ENCODE results near the gene CADM2. TPM values are rescaled to one million over a fixed set of nuclear protein-coding genes. Genes with fewer than 3 reads are reported as not detected.

CADM2 gene
- total and polyA plus RNA-seq, 2 experiments from 2014 or later = 13.3 to 47.5 TPM

DNA sequence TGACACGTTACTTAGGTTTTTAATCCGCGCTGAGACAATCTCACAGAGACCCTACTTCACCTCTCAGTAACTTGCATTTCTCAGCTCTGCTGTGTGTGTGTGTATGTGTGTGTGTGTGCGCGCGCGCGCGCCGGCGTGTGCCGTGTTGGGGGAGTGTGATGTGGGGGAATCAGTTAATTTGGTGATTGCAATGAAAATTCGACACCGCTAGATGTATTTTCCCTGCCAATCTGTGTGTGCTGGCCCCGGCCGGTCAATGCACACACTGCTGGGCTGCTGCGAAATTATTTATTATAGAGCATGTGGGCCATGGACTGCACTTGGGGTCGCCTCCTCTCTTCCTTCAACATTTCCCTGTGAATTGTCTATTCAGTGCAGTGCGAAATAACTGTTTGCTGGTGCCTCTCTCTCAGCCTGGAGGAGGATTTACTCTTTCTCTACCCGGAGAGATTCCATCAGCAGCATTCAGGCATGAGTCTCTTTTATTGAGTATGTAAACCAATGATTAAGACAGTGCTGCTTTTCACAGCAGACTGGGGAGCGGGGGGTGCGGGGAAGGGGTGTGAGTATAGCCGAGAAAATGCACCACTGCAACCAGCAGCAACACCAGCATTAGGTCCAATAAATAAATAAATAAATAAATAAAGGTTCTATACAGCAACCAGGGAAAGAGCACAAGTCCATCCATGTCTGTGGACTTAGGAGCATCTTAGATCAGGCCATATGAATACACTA, 2.9 kb downstream of the CADM2 start:
- DNase-seq (ENCODE audit: low spot score) (no peak), ATAC-seq (no peak)
- H3K27ac Mint-ChIP-seq = no peak overlapping the region
- Histone ChIP-seq H3K27ac (ENCODE audit: low read depth) (no peak overlapping the region), H3K4me2 (peak overlapping the region; percentile 94), H3F3A (replicated peaks; ENCODE audit: low read depth) (no peaks in the 10 kb centered on the region), H3K9me2 (ENCODE audit: insufficient read depth) (no peaks in the 10 kb centered on the region), H4K20me1 (replicated peaks; ENCODE audit: insufficient read depth) (no peaks in the 10 kb centered on the region), H3K4me1 (ENCODE audit: insufficient read depth) (peaks cover 52% of the 10 kb centered on the region), H2AFZ (no peak overlapping the region), H3K79me2 (replicated peaks; ENCODE audit: insufficient read depth) (peaks cover 63% of the 10 kb centered on the region), H3K4me3 (peak overlapping the region; percentile 87), H3K36me3 (ENCODE audit: insufficient read depth) (no peaks in the 10 kb centered on the region), H3K27me3 (ENCODE audit: insufficient read depth) (no peaks in the 10 kb centered on the region)
- H3K27me3 Mint-ChIP-seq (ENCODE audit: insufficient read depth, low read depth, poor library complexity) = peaks cover 4% of the 10 kb centered on the region
- H3K9me3 Mint-ChIP-seq = no peaks in the 10 kb centered on the region
- no peaks in the 10 kb centered on the region for H3K36me3 Mint-ChIP-seq (ENCODE audit: low read depth)
- peak overlapping the region; percentile 92 for H3K4me3 Mint-ChIP-seq
- peaks cover 59% of the 10 kb centered on the region for H3K4me1 Mint-ChIP-seq
- TF ChIP-seq, protein P1, sequence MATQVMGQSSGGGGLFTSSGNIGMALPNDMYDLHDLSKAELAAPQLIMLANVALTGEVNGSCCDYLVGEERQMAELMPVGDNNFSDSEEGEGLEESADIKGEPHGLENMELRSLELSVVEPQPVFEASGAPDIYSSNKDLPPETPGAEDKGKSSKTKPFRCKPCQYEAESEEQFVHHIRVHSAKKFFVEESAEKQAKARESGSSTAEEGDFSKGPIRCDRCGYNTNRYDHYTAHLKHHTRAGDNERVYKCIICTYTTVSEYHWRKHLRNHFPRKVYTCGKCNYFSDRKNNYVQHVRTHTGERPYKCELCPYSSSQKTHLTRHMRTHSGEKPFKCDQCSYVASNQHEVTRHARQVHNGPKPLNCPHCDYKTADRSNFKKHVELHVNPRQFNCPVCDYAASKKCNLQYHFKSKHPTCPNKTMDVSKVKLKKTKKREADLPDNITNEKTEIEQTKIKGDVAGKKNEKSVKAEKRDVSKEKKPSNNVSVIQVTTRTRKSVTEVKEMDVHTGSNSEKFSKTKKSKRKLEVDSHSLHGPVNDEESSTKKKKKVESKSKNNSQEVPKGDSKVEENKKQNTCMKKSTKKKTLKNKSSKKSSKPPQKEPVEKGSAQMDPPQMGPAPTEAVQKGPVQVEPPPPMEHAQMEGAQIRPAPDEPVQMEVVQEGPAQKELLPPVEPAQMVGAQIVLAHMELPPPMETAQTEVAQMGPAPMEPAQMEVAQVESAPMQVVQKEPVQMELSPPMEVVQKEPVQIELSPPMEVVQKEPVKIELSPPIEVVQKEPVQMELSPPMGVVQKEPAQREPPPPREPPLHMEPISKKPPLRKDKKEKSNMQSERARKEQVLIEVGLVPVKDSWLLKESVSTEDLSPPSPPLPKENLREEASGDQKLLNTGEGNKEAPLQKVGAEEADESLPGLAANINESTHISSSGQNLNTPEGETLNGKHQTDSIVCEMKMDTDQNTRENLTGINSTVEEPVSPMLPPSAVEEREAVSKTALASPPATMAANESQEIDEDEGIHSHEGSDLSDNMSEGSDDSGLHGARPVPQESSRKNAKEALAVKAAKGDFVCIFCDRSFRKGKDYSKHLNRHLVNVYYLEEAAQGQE (IDR thresholded peaks at IDR 0.05; ENCODE audit: unreplicated experiment) = no peak
- TF ChIP-seq ZNF114 (CRISPR knock-in tag; IDR thresholded peaks at IDR 0.05) (no peak), CREB1 (CRISPR knock-in tag; IDR thresholded peaks at IDR 0.05; ENCODE audit: low read depth) (no peak), STAT1 (IDR thresholded peaks at IDR 0.05; ENCODE audit: unreplicated experiment) (no peak), ZNF331 (CRISPR knock-in tag; IDR thresholded peaks at IDR 0.05; ENCODE audit: low read depth) (no peak), EZH2phosphoT487 (IDR thresholded peaks at IDR 0.05; ENCODE audit: unreplicated experiment) (no peak), POLR2AphosphoS5 (IDR thresholded peaks at IDR 0.05; ENCODE audit: low read depth) (no peak), NANOG (IDR thresholded peaks at IDR 0.05; ENCODE audit: borderline replicate concordance) (no peak), JUNB (IDR thresholded peaks at IDR 0.05; ENCODE audit: unreplicated experiment) (no peak), EZH2 (IDR thresholded peaks at IDR 0.05; ENCODE audit: low read depth, unreplicated experiment) (no peak)
- TF ChIP-seq, protein P2, sequence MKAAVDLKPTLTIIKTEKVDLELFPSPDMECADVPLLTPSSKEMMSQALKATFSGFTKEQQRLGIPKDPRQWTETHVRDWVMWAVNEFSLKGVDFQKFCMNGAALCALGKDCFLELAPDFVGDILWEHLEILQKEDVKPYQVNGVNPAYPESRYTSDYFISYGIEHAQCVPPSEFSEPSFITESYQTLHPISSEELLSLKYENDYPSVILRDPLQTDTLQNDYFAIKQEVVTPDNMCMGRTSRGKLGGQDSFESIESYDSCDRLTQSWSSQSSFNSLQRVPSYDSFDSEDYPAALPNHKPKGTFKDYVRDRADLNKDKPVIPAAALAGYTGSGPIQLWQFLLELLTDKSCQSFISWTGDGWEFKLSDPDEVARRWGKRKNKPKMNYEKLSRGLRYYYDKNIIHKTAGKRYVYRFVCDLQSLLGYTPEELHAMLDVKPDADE (IDR thresholded peaks at IDR 0.05) = no peak
- TF ChIP-seq, protein P3, sequence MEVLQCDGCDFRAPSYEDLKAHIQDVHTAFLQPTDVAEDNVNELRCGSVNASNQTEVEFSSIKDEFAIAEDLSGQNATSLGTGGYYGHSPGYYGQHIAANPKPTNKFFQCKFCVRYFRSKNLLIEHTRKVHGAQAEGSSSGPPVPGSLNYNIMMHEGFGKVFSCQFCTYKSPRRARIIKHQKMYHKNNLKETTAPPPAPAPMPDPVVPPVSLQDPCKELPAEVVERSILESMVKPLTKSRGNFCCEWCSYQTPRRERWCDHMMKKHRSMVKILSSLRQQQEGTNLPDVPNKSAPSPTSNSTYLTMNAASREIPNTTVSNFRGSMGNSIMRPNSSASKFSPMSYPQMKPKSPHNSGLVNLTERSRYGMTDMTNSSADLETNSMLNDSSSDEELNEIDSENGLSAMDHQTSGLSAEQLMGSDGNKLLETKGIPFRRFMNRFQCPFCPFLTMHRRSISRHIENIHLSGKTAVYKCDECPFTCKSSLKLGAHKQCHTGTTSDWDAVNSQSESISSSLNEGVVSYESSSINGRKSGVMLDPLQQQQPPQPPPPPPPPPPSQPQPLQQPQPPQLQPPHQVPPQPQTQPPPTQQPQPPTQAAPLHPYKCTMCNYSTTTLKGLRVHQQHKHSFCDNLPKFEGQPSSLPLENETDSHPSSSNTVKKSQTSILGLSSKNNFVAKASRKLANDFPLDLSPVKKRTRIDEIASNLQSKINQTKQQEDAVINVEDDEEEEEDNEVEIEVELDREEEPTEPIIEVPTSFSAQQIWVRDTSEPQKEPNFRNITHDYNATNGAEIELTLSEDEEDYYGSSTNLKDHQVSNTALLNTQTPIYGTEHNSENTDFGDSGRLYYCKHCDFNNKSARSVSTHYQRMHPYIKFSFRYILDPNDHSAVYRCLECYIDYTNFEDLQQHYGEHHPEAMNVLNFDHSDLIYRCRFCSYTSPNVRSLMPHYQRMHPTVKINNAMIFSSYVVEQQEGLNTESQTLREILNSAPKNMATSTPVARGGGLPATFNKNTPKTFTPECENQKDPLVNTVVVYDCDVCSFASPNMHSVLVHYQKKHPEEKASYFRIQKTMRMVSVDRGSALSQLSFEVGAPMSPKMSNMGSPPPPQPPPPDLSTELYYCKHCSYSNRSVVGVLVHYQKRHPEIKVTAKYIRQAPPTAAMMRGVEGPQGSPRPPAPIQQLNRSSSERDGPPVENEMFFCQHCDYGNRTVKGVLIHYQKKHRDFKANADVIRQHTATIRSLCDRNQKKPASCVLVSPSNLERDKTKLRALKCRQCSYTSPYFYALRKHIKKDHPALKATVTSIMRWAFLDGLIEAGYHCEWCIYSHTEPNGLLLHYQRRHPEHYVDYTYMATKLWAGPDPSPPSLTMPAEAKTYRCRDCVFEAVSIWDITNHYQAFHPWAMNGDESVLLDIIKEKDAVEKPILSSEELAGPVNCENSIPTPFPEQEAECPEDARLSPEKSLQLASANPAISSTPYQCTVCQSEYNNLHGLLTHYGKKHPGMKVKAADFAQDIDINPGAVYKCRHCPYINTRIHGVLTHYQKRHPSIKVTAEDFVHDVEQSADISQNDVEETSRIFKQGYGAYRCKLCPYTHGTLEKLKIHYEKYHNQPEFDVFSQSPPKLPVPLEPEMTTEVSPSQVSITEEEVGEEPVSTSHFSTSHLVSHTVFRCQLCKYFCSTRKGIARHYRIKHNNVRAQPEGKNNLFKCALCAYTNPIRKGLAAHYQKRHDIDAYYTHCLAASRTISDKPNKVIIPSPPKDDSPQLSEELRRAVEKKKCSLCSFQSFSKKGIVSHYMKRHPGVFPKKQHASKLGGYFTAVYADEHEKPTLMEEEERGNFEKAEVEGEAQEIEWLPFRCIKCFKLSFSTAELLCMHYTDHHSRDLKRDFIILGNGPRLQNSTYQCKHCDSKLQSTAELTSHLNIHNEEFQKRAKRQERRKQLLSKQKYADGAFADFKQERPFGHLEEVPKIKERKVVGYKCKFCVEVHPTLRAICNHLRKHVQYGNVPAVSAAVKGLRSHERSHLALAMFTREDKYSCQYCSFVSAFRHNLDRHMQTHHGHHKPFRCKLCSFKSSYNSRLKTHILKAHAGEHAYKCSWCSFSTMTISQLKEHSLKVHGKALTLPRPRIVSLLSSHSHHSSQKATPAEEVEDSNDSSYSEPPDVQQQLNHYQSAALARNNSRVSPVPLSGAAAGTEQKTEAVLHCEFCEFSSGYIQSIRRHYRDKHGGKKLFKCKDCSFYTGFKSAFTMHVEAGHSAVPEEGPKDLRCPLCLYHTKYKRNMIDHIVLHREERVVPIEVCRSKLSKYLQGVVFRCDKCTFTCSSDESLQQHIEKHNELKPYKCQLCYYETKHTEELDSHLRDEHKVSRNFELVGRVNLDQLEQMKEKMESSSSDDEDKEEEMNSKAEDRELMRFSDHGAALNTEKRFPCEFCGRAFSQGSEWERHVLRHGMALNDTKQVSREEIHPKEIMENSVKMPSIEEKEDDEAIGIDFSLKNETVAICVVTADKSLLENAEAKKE (CRISPR knock-in tag; IDR thresholded peaks at IDR 0.05) = no peak
- TF ChIP-seq, protein P4, sequence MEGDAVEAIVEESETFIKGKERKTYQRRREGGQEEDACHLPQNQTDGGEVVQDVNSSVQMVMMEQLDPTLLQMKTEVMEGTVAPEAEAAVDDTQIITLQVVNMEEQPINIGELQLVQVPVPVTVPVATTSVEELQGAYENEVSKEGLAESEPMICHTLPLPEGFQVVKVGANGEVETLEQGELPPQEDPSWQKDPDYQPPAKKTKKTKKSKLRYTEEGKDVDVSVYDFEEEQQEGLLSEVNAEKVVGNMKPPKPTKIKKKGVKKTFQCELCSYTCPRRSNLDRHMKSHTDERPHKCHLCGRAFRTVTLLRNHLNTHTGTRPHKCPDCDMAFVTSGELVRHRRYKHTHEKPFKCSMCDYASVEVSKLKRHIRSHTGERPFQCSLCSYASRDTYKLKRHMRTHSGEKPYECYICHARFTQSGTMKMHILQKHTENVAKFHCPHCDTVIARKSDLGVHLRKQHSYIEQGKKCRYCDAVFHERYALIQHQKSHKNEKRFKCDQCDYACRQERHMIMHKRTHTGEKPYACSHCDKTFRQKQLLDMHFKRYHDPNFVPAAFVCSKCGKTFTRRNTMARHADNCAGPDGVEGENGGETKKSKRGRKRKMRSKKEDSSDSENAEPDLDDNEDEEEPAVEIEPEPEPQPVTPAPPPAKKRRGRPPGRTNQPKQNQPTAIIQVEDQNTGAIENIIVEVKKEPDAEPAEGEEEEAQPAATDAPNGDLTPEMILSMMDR (conservative IDR thresholded peaks at IDR 0.05; ENCODE audit: low read depth in 2 of 2) = no peak
